Mammary epithelial cell (primary cell): Measurements from ENCODE around the gene SLC22A1.

Experiments
- CTCF ChIP-seq, 2 donors: IDR thresholded peaks in 1 of 2; conservative IDR thresholded peaks in 1 of 2; 2 replicates each; pipeline ENCODE4 v1.5.1; 2011 to 2012; ENCODE audit warnings: inconsistent platforms in 2 of 2, low read length in 2 of 2, mild to moderate bottlenecking in 2 of 2, control low read depth in 1 of 2, low read depth in 1 of 2; ENCODE audit not compliant: insufficient read depth in 1 of 2; ENCODE audit errors: extremely low read depth in 1 of 2
- EZH2 ChIP-seq: IDR thresholded peaks from 2 replicates; pipeline ENCODE4 v1.6.1; 2012; ENCODE audit warnings: low read length, inconsistent platforms, borderline replicate concordance

- no peak for TF ChIP-seq CTCF (conservative IDR thresholded peaks at IDR 0.05 in 1 of 2, IDR thresholded peaks at IDR 0.05 in 1 of 2; ENCODE audit: extremely low read depth in 1 of 2, insufficient read depth in 1 of 2, low read depth in 1 of 2, low read length in 2 of 2)
- no peak for TF ChIP-seq EZH2
These were observed 35.2 kb downstream of the SLC22A1 start for GRCh38 chr6:160156842-160157241.
